Endothelial cell of umbilical vein (primary cell): ENCODE results near the gene CISD3. TPM values are rescaled to one million over a fixed set of nuclear protein-coding genes. Genes with fewer than 3 reads are reported as not detected.

Experiments
- BruUV-seq: library from RNA; stranded (reverse); fragments of 400-500 nt; replicated peaks from 2 replicates; lab custom pipeline; 2021; lab: Mats Ljungman, UMichigan
- CTCF ChIA-PET: fragments of 300-600, 350-600 bp; sonication (Branson Sonifier 250); formaldehyde crosslinking; loops from one replicate; lab custom pipeline; 2021; ENCODE audit warnings: antibody characterized with exemption, inconsistent platforms; lab: Charles Lee
- POLR2A ChIA-PET: fragments of 300-600, 350-600 bp; sonication (Branson Sonifier 250); formaldehyde crosslinking; loops from one replicate; lab custom pipeline; 2021; ENCODE audit warnings: antibody characterized with exemption, inconsistent platforms; lab: Charles Lee
- DNase-seq: peaks from one replicate; pipeline ENCODE4 v3.0.0-alpha.2; 2011; ENCODE audit warnings: low read depth, low spot score
- FAIRE-seq: peaks from 2 replicates; lab custom pipeline; 2011; peaks lifted over from hg19 to GRCh38; lab: Jason Lieb, UNC
- H2AFZ ChIP-seq: 2 replicates; pipeline ENCODE4 v1.6.0; 2012; ENCODE audit warnings: low read depth, low read length, control low read depth, inconsistent platforms
- H3K27ac ChIP-seq: 2 replicates; pipeline ENCODE4 v1.5.1; 2011; ENCODE audit warnings: low read depth, mild to moderate bottlenecking, control low read depth, low read length, moderate library complexity; ENCODE audit not compliant: insufficient read depth
- H3K27me3 ChIP-seq, 2 experiments: 2 replicates each; pipeline versions ENCODE4 v1.6.0 to v1.6.1; 2011; ENCODE audit warnings: low read length in 2 of 2, mixed read lengths in 1 of 2; ENCODE audit not compliant: control insufficient read depth in 2 of 2, insufficient read depth in 2 of 2
- H3K36me3 ChIP-seq, 2 experiments: 2 replicates in 1 of 2; 3 replicates in 1 of 2; pipeline ENCODE4 v1.5.1; 2011; ENCODE audit warnings: low read length in 2 of 2, mild to moderate bottlenecking in 1 of 2, moderate library complexity in 1 of 2; ENCODE audit not compliant: control insufficient read depth in 2 of 2, insufficient read depth in 2 of 2; ENCODE audit errors: extremely low read depth in 1 of 2
- H3K4me1 ChIP-seq: 3 replicates; pipeline ENCODE4 v1.5.1; 2011; ENCODE audit warnings: mild to moderate bottlenecking, low read length; ENCODE audit not compliant: control insufficient read depth, insufficient read depth; ENCODE audit errors: extremely low read depth
- H3K4me2 ChIP-seq: 2 replicates; pipeline ENCODE4 v1.6.1; 2011; ENCODE audit warnings: low read length, control low read depth, mixed read lengths; ENCODE audit not compliant: insufficient read depth
- H3K4me3 ChIP-seq, 3 experiments: fragments of 200-600 bp in 1 of 3; sonication (generic), shearing (Covaris generic) in 1 of 3; replicated peaks in 1 of 3; 2 replicates each; pipeline ENCODE4 v1.5.1; 2011 to 2016; ENCODE audit warnings: control low read depth in 3 of 3, low read length in 3 of 3, mild to moderate bottlenecking in 2 of 3, inconsistent platforms in 1 of 3, low read depth in 1 of 3, moderate library complexity in 1 of 3; ENCODE audit not compliant: insufficient read depth in 1 of 3
- H3K79me2 ChIP-seq: 2 replicates; pipeline ENCODE4 v1.6.0; 2012; ENCODE audit warnings: low read length, inconsistent platforms; ENCODE audit not compliant: control insufficient read depth, insufficient read depth
- H3K9ac ChIP-seq: replicated peaks from 2 replicates; pipeline ENCODE3; 2011; ENCODE audit warnings: low read length, control low read depth; ENCODE audit not compliant: insufficient read depth; ENCODE audit errors: extremely low read depth
- H3K9me1 ChIP-seq: replicated peaks from 3 replicates; pipeline ENCODE4 v1.6.0; 2011; ENCODE audit warnings: mild to moderate bottlenecking, low read length; ENCODE audit not compliant: control insufficient read depth, insufficient read depth; ENCODE audit errors: extremely low read depth
- H3K9me3 ChIP-seq: replicated peaks from 2 replicates; pipeline ENCODE4 v1.5.1; 2012; ENCODE audit warnings: low read length, inconsistent platforms; ENCODE audit not compliant: control insufficient read depth, insufficient read depth
- H4K20me1 ChIP-seq: replicated peaks from 2 replicates; pipeline ENCODE3; 2011; ENCODE audit warnings: mild to moderate bottlenecking, low read length; ENCODE audit not compliant: control insufficient read depth, insufficient read depth; ENCODE audit errors: extremely low read depth
- CTCF ChIP-seq, 2 donors: IDR thresholded peaks; 1 replicate in 1 of 2; 2 replicates in 1 of 2; pipeline ENCODE4 v1.5.1; 2011; ENCODE audit warnings: low read length in 2 of 2, mild to moderate bottlenecking in 2 of 2, moderate library complexity in 2 of 2, control low read depth in 1 of 2, inconsistent platforms in 1 of 2, low read depth in 1 of 2; ENCODE audit not compliant: insufficient read depth in 1 of 2; ENCODE audit errors: extremely low read depth in 1 of 2
- EZH2 ChIP-seq: IDR thresholded peaks from 2 replicates; pipeline ENCODE4 v1.6.1; 2012; ENCODE audit warnings: borderline replicate concordance, low read depth, mild to moderate bottlenecking, moderate library complexity, low read length, inconsistent platforms; ENCODE audit not compliant: severe bottlenecking
- GATA2 ChIP-seq: IDR thresholded peaks from 2 replicates; pipeline ENCODE4 v1.7.0; 2011; ENCODE audit warnings: low read depth, mild to moderate bottlenecking, moderate library complexity, mixed read lengths, low read length; ENCODE audit not compliant: insufficient read length, insufficient read depth
- MAX ChIP-seq: IDR thresholded peaks from 2 replicates; pipeline ENCODE4 v1.6.1; 2011; ENCODE audit not compliant: insufficient read depth, insufficient read length
- POLR2A ChIP-seq: IDR thresholded peaks from 2 replicates; pipeline ENCODE4 v1.6.1; 2012; ENCODE audit warnings: low read depth, mild to moderate bottlenecking, control low read depth, low read length
- POLR2AphosphoS5 ChIP-seq: IDR thresholded peaks from 2 replicates; pipeline ENCODE4 v1.6.1; 2012; ENCODE audit warnings: low read depth, mild to moderate bottlenecking, control low read depth, low read length, moderate library complexity; ENCODE audit not compliant: insufficient read depth
- dilution Hi-C: fragments of 300-500 bp; cut with MboI; formaldehyde crosslinking; loops from one replicate; pipeline ENCODE4 v1.15.0; 2019; ENCODE audit warnings: low sequenced_read_pairs; ENCODE audit not compliant: extremely low pct_ligation_motif_present
- intact Hi-C: fragments of 100-400 bp; cut with micrococcal nuclease; formaldehyde crosslinking; loops from one replicate; pipeline ENCODE4 v1.10.0; 2022
- polyA plus RNA-seq, 4 experiments: library from polyadenylated mRNA; depleted of rRNA in 3 of 4; stranded (reverse) in 3 of 4; unstranded in 1 of 4; fragments of >200 nt; gene quantifications; 2 replicates each; pipeline versions ENCODE4 v1.2.1 to v1.2.3, GENCODE V29; 2011 to 2012; ENCODE audit warnings: missing spikeins in 1 of 4
- total RNA-seq: library from RNA; stranded (reverse); gene quantifications from 2 replicates; pipeline ENCODE4 v1.2.3, GENCODE V29; 2021

The CISD3 gene
- total and polyA plus RNA-seq, 2 donors (not counting 3 experiments of a cell fraction or from before 2014, with no cell fraction given) = 8.7 to 23.7 TPM

GRCh38 chr17:38701504-38702165, 28.5 kb upstream of the CISD3 start:
- Histone ChIP-seq H3K79me2 (peaks cover 9% of the 10 kb centered on the region), H3K9ac (peak overlapping the region; percentile 60), H3K9me1 (no peaks in the 10 kb centered on the region), H4K20me1 (no peaks in the 10 kb centered on the region), H3K9me3 (no peaks in the 10 kb centered on the region), H3K27me3 (peaks cover 0 to 2% of the 10 kb centered on the region in 2 experiments), H2AFZ (peak overlapping the region; percentile 63), H3K36me3 (no peaks in the 10 kb centered on the region), H3K4me1 (peaks cover 38% of the 10 kb centered on the region), H3K27ac (peak overlapping the region; percentile 10), H3K4me2 (peak overlapping the region; percentile 64), H3K4me3 (peak overlapping the region; percentile 31 to 47 (median 43))
- ChIA-PET POLR2A (no interaction called here), CTCF (interaction anchor here (0.9 to 2.1 kb wide), 4 partner anchors 14 to 34 kb away, joined by 3 to 9 read pairs (median 4); no protein-coding TSS in a partner anchor)
- FAIRE-seq = no peak
- intact Hi-C loops = loop anchor here (1.0 to 5.0 kb wide), 4 partner anchors 24 to 166 kb away; partner anchors contain the start of genes CISD3 and PCGF2
- DNase-seq = peak; percentile 39
- TF ChIP-seq EZH2 (no peak), MAX (no peak)
- TSS peak; percentile 46 for BruUV-seq
- dilution Hi-C loops = no loop called here

GRCh38 chr17:38702166-38702915, 27.8 kb upstream of the CISD3 start:
- Histone ChIP-seq H3K79me2 (peaks cover 16% of the 10 kb centered on the region), H3K4me3 (peak overlapping the region; percentile 31 to 59 (median 47)), H3K9me1 (no peaks in the 10 kb centered on the region), H3K4me2 (peak overlapping the region; percentile 75), H3K9ac (peak overlapping the region; percentile 81), H3K27me3 (peaks cover 0 to 2% of the 10 kb centered on the region in 2 experiments), H3K4me1 (peaks cover 44% of the 10 kb centered on the region), H3K9me3 (no peaks in the 10 kb centered on the region), H4K20me1 (no peaks in the 10 kb centered on the region), H3K27ac (peak overlapping the region; percentile 27), H2AFZ (peak overlapping the region; percentile 63), H3K36me3 (no peaks in the 10 kb centered on the region)
- TF ChIP-seq POLR2AphosphoS5 = peak; percentile 52
- no peak for TF ChIP-seq CTCF (IDR thresholded peaks at IDR 0.05; ENCODE audit: extremely low read depth in 1 of 2, insufficient read depth in 1 of 2, low read depth in 1 of 2, low read length in 2 of 2)
- no peak for TF ChIP-seq GATA2
- TF ChIP-seq MAX = peak; percentile 65
- TF ChIP-seq POLR2A = peak; percentile 44
- DNase-seq (peak; percentile 77), FAIRE-seq (no peak)
- ChIA-PET POLR2A (no interaction called here), CTCF (interaction anchor here (0.9 to 2.1 kb wide), 3 partner anchors 15 to 33 kb away, joined by 4 to 9 read pairs (median 5); no protein-coding TSS in a partner anchor)
- BruUV-seq = TSS peak; percentile 70
- intact Hi-C loops = loop anchor here (1.0 to 5.0 kb wide), 4 partner anchors 25 to 165 kb away; partner anchors contain the start of genes CISD3 and PCGF2
- dilution Hi-C loops = no loop called here
